HepG2 (cell line): ENCODE measurements around the gene ZNF331.
"Not testable (repeated sequence)": the region's sequence is repeated elsewhere in the genome, so short reads cannot be mapped to it uniquely, and the experiment has no call there.

ENCODE experiments used
- ATF7 ChIP-seq, 2 experiments: fragments of 450-650 bp in 1 of 2; sonication (generic) in 1 of 2; formaldehyde crosslinking in 1 of 2; IDR thresholded peaks; 2 replicates each; pipeline versions ENCODE4 v1.4.0 to v1.6.1; 2016 to 2020; ENCODE audit warnings: antibody characterized with exemption in 1 of 2, mild to moderate bottlenecking in 1 of 2, missing genetic modification reagents in 1 of 2
- CTCF ChIP-seq: sonication (generic); formaldehyde crosslinking; IDR thresholded peaks from 2 replicates; pipeline ENCODE4 v1.5.0; 2020; ENCODE audit warnings: mild to moderate bottlenecking, missing genetic modification reagents, moderate library complexity
- ETV6 ChIP-seq: sonication (generic); formaldehyde crosslinking; conservative IDR thresholded peaks from 2 replicates; pipeline ENCODE4 v1.4.0; 2020; ENCODE audit warnings: missing genetic modification reagents
- FOXK2 ChIP-seq: fragments of 450-650 bp; IDR thresholded peaks from 2 replicates; pipeline ENCODE4 v1.6.1; 2016
- JUNB ChIP-seq: sonication (generic); formaldehyde crosslinking; IDR thresholded peaks from 2 replicates; pipeline ENCODE4 v1.8.0; 2022; ENCODE audit warnings: missing genetic modification reagents, mild to moderate bottlenecking, borderline replicate concordance
- JUND ChIP-seq: sonication (generic); formaldehyde crosslinking; IDR thresholded peaks from 2 replicates; pipeline ENCODE4 v1.8.0; 2022; ENCODE audit warnings: mild to moderate bottlenecking, missing genetic modification reagents
- RNF2 ChIP-seq: fragments of 450-650 bp; conservative IDR thresholded peaks from 2 replicates; pipeline ENCODE4 v1.6.1; 2016; ENCODE audit warnings: low read depth
- SUZ12 ChIP-seq: fragments of 150-350 bp; IDR thresholded peaks from 2 replicates; pipeline ENCODE4 v1.6.1; 2014; ENCODE audit warnings: low read depth, low read length
- ZBTB10 ChIP-seq: sonication (generic); formaldehyde crosslinking; IDR thresholded peaks from 2 replicates; pipeline ENCODE4 v1.4.0; 2020; ENCODE audit warnings: missing genetic modification reagents, borderline replicate concordance
- ZNF431 ChIP-seq: sonication (generic); formaldehyde crosslinking; IDR thresholded peaks from 2 replicates; pipeline ENCODE4 v1.9.0; 2022; ENCODE audit warnings: missing genetic modification reagents, low read depth, mild to moderate bottlenecking, borderline replicate concordance
- ZNF468 ChIP-seq: sonication (generic); formaldehyde crosslinking; IDR thresholded peaks from 2 replicates; pipeline ENCODE4 v1.8.0; 2022; ENCODE audit warnings: mild to moderate bottlenecking, moderate library complexity, missing genetic modification reagents
- ZNF570 ChIP-seq: sonication (generic); formaldehyde crosslinking; IDR thresholded peaks from 2 replicates; pipeline ENCODE4 v1.4.0; 2020; ENCODE audit warnings: mild to moderate bottlenecking, missing genetic modification reagents, borderline replicate concordance
- ZNF644 ChIP-seq: IDR thresholded peaks from 2 replicates; pipeline ENCODE4 v1.6.1; 2016; ENCODE audit warnings: low read depth
- ZNF777 ChIP-seq: sonication (generic); formaldehyde crosslinking; IDR thresholded peaks from 2 replicates; pipeline ENCODE4 v1.4.0; 2020; ENCODE audit warnings: missing genetic modification reagents

DNA sequence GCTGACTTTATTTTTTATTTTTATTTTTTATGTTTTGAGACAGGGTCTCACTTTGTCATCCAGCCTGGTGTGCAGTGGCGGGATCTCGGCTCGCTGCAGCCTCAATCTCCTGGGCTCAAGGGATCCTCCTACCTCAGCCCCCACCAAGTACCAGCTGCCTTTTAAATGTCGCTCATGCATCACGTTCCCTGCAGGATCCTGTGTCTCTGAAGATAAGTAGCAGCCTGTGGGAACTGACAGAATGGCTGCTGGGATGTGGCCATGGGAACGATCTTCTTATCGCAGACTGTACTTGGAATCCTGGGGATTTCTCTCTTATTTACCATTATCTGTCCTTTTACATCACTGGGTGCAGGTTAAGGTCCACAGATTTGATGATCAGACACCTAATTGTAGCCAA is 34.8 kb upstream of the ZNF331 start:
- not testable (repeated sequence) for TF ChIP-seq ETV6 (CRISPR knock-in tag); FOXK2; CTCF (CRISPR knock-in tag); RNF2; JUNB (CRISPR knock-in tag); ZBTB10 (CRISPR knock-in tag); ZNF468 (CRISPR knock-in tag); ZNF644 (CRISPR knock-in tag); ZNF777 (CRISPR knock-in tag); ZNF431; ZNF570; JUND (CRISPR knock-in tag); ATF7 (IDR thresholded peaks at IDR 0.05); ATF7 (CRISPR knock-in tag; IDR thresholded peaks at IDR 0.05); SUZ12
